HG02763 (cell line): ENCODE results near the gene TSPAN5.

ENCODE experiments used
- ATAC-seq: cut with Tn5 transposase; IDR thresholded peaks from one replicate; pipeline ENCODE4 v1.9.1; 2021; ENCODE audit warnings: mild to moderate bottlenecking, moderate library complexity; ENCODE audit not compliant: unreplicated experiment

TSPAN5 gene

GRCh38 chr4:98646422-98646821 is 12.0 kb downstream of the TSPAN5 start:
- ATAC-seq = no peak

DNA sequence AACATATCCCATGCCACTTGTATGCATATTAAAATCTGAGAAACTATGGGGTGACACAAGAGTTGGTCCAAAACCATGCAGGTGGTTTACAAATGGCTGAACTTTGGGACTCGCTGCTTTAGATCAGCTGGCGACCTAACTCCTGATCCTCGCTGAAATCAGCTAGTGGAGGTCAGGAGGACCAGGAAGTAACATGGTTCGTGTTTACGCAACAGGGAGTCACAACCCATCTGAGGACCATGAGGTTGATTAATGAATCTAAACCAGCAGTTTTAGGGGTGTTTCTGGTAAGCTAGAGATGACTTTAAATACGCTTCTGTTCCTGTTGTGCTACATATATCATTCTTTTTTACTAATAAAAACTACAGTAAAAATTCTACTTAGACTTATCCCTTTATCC is 12.9 kb downstream of the TSPAN5 start:
- no peak for ATAC-seq

DNA sequence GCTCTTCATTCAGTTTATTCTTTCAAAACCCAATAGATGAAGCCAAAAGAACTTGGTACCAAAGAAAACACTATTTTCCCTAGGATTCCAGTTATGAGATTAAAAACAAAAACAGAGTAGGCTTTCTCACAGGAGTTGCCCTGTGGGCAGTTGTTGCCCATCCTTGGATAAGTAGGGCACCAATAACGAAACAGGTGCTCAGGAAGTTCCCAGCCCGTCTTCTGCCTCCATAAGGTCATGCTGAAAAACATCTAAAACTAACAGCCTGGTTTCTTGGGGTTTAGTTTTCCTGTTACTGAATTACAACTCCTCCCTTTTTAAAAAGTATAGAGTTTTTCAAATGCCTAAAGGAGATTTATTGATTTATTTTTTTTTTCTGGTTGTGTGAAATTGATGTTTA is 14.7 kb downstream of the TSPAN5 start:
- ATAC-seq = no peak

- ATAC-seq = no peak
Measured at GRCh38 chr4:98642991-98643426, 15.4 kb downstream of the TSPAN5 start.

DNA sequence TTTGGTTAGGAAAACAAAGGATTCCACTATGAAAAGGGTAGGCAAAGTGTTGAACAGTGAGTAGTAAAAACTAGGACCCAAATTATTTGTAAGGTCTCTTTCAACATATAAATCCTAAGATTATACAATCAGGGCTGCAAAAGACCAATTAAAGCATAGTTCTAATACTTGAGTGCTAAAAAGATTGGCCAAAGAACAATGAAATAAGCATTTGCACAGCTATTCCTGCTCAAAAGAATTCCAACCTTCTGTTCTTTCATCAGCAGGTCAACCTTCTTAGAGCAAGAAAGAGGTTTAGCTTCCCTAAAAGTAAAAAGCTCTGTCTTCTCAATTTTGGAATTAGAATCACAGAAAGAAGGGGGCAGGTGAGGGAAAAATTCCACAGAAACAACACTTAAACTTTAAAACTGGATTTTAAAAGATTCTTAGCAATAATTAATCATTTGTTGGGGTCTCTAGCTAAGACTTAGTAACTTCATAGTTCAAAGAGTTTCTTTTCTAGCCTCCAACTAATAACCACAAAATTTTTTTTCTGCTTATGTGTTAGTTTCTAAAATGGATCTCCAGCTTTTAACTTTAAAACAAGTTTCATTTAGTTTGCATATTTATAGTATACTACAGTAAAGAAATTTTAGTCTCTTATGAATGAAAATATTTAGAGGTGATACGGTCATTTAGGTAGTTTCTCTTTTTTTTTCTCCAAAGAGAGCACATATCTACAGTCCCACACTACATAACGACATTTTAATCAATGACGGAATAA is 16.3 kb downstream of the TSPAN5 start:
- no peak for ATAC-seq

GRCh38 chr4:98641376-98641775 is 17.0 kb downstream of the TSPAN5 start:
- no peak for ATAC-seq

GRCh38 chr4:98639523-98639922 is 18.9 kb downstream of the TSPAN5 start:
- peak; percentile 80 for ATAC-seq

GRCh38 chr4:98639108-98639507 is 19.3 kb downstream of the TSPAN5 start:
- no peak for ATAC-seq

GRCh38 chr4:98638661-98639060 is 19.8 kb downstream of the TSPAN5 start:
- no peak for ATAC-seq

GRCh38 chr4:98634061-98634460 is 24.4 kb downstream of the TSPAN5 start:
- ATAC-seq = no peak

- ATAC-seq = no peak
Measured at GRCh38 chr4:98633159-98633558, 25.3 kb downstream of the TSPAN5 start.

DNA sequence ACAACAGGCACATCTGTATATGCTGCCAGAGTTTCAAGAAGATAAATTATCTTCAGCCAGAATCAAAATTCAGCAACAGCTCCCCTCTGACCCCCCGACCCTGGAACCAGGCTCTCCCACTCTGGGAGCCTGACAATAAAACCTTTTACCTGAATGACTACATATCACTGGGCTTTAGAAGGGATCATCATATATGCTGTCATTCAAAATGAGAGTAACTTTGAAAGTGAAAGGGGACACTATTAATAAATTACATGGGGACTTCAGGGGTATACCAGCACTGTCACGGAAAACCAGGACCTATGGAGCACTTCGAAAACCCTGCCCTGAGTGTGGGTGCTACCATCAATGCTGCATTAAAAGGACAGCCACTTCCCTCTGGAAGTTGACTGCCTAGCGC is 26.2 kb downstream of the TSPAN5 start:
- no peak for ATAC-seq

DNA sequence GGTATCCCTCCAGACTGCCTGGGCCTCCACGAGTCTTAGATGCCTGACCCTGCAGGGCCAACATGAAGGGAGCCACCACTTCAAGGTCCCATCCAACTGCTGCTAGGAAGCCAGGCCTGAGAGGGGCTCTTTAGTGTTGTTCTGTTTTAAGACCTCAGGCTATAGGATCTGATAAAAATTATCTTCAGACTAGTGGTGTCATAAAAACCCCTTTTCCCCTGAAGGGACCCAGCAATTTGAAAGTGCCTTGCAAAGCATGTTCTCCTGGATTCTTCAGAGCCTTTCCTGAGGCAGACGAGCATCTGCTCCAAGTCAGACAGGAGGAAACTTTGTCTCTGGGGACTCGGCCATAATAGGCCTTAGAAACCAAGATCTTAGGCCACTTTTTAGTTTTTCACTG is 26.9 kb downstream of the TSPAN5 start:
- no peak for ATAC-seq

DNA sequence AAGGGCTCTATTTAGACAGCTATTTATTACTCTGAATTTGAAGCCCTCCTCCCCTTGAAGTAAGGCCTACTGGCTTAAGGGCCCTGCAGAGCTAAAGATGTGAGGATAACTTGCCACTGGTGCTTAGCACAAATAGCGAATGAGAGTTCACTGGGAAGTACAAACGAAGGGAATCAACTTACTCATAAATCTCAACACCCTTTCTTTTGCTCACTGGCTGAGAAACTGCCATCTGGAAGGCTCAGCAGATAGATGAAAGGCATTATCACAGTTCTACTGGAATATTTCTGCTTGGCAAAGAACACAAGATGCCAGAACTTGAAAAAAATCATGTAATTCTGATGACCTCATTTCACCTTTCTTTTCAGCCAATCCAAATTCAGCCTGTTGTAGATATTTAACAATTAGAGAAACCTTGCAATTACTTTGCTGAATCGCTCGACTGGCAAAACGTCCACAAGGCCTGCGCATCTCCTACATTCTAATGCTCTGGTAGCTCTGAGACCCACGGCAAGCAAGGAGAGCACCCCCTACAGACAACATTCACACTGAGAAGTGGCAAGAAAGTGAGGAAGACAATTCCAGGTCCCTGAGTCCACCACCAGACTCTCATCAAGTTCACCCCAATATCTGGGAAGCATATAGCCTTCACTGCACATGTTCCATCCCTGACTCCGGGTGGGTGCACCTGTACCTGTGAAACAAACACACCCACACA is 27.5 kb downstream of the TSPAN5 start:
- no peak for ATAC-seq

- no peak for ATAC-seq
Measured at GRCh38 chr4:98627531-98628257, 30.7 kb downstream of the TSPAN5 start.

GRCh38 chr4:98626350-98626749 is 32.1 kb downstream of the TSPAN5 start:
- ATAC-seq = no peak

DNA sequence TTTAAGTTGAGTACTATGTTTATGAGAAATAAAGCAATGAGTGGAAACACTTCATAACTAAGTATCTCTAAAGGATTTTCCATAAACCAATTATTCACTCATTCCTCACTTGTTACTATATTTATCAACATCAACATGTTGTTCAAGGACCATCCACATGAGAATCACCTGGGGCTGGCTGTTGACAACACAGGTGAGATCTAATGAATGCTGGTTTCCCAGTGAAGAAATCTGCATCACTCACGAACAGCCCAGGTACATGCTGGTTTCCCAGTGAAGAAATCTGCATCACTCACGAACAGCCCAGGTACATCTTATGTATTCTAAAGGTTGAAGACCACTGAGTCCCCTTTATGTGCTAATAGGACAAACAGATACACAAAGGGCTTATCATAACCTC is 32.5 kb downstream of the TSPAN5 start:
- no peak for ATAC-seq

- ATAC-seq = no peak
Measured at GRCh38 chr4:98625399-98625798, 33.0 kb downstream of the TSPAN5 start.

DNA sequence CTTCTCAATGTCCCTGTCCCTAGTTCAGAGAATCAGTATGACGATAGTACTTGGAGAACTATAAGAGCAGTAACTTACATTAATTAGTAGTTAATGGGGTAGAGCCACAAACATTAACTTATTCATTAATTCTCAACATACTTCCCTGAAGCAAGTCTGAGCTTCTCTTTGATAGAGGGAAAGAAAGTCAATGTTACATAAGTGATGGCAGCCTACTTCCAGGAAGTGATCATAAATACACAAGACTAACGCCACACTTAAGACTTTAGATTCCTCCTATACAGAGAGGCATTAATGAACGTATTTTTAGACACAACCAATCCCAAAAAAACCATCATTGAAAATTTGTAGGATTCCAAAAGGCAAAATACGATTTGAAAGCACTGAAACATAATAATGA is 33.8 kb downstream of the TSPAN5 start:
- no peak for ATAC-seq

GRCh38 chr4:98624144-98624543 is 34.3 kb downstream of the TSPAN5 start:
- ATAC-seq = no peak

- no peak for ATAC-seq
Measured at GRCh38 chr4:98623126-98623802, 35.1 kb downstream of the TSPAN5 start.
